GM19452 (cell line): ENCODE data around the gene MED27.
A peak's percentile ranks its signal among the peaks of the same experiment; 100 is the strongest.

Source experiments
- ATAC-seq: cut with Tn5 transposase; IDR thresholded peaks from one replicate; pipeline ENCODE4 v1.9.1; 2021; ENCODE audit not compliant: unreplicated experiment

MED27 gene

GRCh38 chr9:132002643-132003318, 76.9 kb downstream of the MED27 start:
- no peak for ATAC-seq

GRCh38 chr9:132001567-132001966, 78.1 kb downstream of the MED27 start:
- ATAC-seq, result no peak

- ATAC-seq, result no peak
Observed at GRCh38 chr9:132000659-132001058, 79.0 kb downstream of the MED27 start.

GRCh38 chr9:131999692-132000551, 79.7 kb downstream of the MED27 start:
- ATAC-seq, result no peak

GRCh38 chr9:131997779-131998178, 81.9 kb downstream of the MED27 start:
- ATAC-seq, result no peak

- ATAC-seq, result no peak
Observed at GRCh38 chr9:131997076-131997475, 82.6 kb downstream of the MED27 start.

GRCh38 chr9:131995382-131995781, 84.3 kb downstream of the MED27 start:
- no peak for ATAC-seq

GRCh38 chr9:131994364-131995125, 85.1 kb downstream of the MED27 start:
- ATAC-seq, result no peak

- no peak for ATAC-seq
Observed at GRCh38 chr9:131992906-131993657, 86.6 kb downstream of the MED27 start.

- ATAC-seq, result no peak
Observed at GRCh38 chr9:131987232-131987631, 92.4 kb downstream of the MED27 start.

- no peak for ATAC-seq
Observed at GRCh38 chr9:131986576-131986975, 93.1 kb downstream of the MED27 start.

GRCh38 chr9:131986089-131986488, 93.6 kb downstream of the MED27 start:
- no peak for ATAC-seq

- ATAC-seq, result no peak
Observed at GRCh38 chr9:131984564-131984963, 95.1 kb downstream of the MED27 start.

GRCh38 chr9:131982671-131983239, 96.9 kb downstream of the MED27 start:
- ATAC-seq, result peak; percentile 61

GRCh38 chr9:131982102-131982501, 97.6 kb downstream of the MED27 start:
- no peak for ATAC-seq

GRCh38 chr9:131981116-131981776, 98.4 kb downstream of the MED27 start:
- ATAC-seq, result no peak

- no peak for ATAC-seq
Observed at GRCh38 chr9:131980267-131981016, 99.2 kb downstream of the MED27 start.

GRCh38 chr9:131977109-131977838, 102.4 kb downstream of the MED27 start:
- no peak for ATAC-seq
